Stimulated activated CD4-positive, alpha-beta T cell treated with anti-CD3 and anti-CD28 coated beads, Interleukin-4, amount 100 ng/mL, for 24 hours (primary cell): Measurements from ENCODE around the gene ADAMTSL3.
"Not testable (repeated sequence)": the region's sequence is repeated elsewhere in the genome, so short reads cannot be mapped to it uniquely, and the experiment has no call there.

Source experiments
- DNase-seq: peaks from one replicate; pipeline ENCODE4 v3.0.0-alpha.2; 2020

ADAMTSL3 gene

GRCh38 chr15:83709811-83710210 is 55.9 kb downstream of the ADAMTSL3 start:
- no peak for DNase-seq

DNA sequence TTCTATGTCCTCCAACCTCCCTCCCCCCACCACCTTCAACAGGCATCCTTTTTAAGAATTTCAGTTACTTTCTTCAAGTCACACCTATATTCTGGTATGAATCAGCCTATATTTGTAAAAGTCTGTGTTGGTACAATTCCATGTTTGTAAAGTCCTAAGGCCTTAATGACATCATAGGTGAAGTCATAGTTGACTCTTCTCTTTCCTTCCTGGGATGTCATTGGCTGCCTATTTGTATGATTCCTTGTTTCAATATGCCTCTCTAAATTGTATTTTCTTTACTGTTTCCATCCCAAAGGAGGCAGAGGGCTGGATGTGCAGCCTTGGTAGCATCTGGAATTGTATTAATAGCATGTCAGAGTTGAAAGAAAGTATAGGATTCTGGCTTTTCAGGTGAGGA is 56.5 kb downstream of the ADAMTSL3 start:
- no peak for DNase-seq

- DNase-seq: no peak
These were observed 57.3 kb downstream of the ADAMTSL3 start for GRCh38 chr15:83711236-83711635.

- no peak for DNase-seq
These were observed 59.3 kb downstream of the ADAMTSL3 start for GRCh38 chr15:83713242-83713641.

DNA sequence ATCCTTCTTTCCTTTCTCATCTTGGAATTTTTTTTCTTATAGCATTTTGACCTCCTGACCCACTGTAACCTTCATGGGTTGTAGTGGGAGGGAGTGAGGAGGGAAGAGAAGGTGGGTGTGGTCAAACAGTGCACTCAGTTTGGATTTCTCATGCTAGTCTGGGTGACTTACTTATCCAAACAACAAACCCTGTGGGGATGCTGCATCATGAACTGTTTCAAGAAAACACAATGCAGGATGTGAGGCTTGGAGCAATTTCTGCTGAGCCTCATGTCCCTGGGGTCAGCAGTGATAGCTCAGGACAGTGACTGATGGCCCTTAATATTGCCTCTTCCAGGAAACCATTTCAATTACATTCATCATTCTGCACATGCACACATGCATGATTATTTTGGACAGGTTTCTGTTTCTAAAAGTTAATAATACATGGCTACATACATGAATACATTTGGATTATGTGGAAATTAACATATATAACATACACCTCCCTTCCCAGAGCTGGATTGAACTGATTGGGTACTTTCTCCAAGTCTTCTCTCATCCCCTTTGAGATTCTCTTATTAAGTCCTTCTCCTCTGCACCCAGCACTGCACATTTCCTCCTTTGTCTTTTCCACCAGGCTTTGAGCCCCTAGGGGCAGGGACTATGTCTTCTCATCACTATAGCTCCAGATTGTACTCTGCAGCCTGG is 61.2 kb downstream of the ADAMTSL3 start:
- DNase-seq: no peak

GRCh38 chr15:83716605-83717004 is 62.7 kb downstream of the ADAMTSL3 start:
- DNase-seq: no peak

DNA sequence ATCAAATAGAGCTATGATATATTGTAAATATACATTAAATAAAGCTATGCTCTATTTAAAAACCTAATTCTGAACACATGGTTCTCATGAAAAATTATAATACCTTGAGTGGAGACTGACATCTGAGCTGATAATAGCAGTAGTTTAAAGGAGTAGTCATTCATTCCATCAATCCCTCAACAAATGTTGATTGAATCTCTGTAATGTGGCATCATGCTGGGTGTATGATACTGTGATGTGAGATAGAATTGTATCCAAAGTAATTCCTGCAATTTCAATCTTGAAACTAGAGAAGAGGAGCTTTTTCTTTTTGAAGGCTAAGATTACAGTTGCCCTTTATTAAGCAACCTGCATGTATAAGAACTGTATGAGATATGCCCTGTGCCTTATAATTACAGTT is 63.1 kb downstream of the ADAMTSL3 start:
- no peak for DNase-seq

DNA sequence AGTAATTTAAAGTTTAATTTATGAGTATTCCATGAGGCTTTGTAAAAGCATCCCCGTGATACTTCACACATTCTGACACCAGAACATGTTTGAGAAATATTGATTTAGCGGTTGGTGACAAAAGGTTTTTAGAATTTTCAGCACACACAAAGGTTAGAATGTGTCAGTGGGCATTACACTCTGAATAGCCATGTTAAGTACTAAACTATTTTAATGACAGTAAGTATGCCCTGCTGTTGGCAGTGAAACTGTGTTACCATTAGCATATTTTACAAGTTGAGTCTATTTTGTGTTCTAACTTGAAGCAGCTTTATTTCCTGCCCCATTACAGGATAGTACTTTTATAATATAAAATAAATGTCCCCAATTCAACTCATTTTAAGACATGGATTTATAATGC is 66.5 kb downstream of the ADAMTSL3 start:
- no peak for DNase-seq

GRCh38 chr15:83721031-83721430 is 67.1 kb downstream of the ADAMTSL3 start:
- DNase-seq: no peak

DNA sequence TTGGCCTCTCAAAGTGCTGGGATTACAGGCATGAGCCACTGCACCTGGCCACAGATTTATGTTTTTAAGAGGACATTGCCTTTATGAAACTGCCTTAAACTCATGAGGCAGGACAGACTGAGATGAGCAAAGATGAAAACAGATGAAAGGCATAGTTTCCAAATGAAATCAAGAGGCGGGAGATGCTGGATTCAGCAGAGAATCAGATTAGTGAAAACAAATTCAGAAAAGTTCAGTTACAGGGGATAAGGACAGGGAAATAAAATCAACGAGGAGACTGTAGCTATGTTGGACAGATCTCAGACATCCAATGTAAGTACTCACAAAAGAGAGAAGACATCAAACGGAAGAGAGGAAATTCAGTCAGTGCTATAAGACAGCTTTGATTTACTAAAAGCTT is 68.1 kb downstream of the ADAMTSL3 start:
- no peak for DNase-seq

GRCh38 chr15:83723216-83723615 is 69.3 kb downstream of the ADAMTSL3 start:
- DNase-seq: no peak

GRCh38 chr15:83732196-83732595 is 78.3 kb downstream of the ADAMTSL3 start:
- DNase-seq: no peak

DNA sequence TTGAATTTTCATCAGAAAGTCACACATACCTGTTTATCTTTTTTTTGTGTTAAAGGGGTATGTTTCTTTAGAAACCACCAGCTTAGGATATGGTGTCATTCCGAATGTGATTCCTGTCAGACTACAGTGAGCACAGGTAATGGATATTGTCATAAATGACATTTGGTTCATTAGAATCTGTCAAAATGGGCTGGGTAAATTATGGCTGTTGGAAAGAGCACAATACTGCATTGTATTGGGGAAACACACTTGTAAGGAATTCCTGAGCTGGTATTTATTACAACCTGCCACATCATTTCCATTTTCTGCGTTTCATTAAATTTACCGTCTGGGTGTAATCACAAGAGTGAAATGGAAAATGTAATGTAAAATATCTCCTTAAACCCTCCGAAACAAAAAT is 78.8 kb downstream of the ADAMTSL3 start:
- DNase-seq: no peak

- no peak for DNase-seq
These were observed 79.3 kb downstream of the ADAMTSL3 start for GRCh38 chr15:83733206-83733605.

DNA sequence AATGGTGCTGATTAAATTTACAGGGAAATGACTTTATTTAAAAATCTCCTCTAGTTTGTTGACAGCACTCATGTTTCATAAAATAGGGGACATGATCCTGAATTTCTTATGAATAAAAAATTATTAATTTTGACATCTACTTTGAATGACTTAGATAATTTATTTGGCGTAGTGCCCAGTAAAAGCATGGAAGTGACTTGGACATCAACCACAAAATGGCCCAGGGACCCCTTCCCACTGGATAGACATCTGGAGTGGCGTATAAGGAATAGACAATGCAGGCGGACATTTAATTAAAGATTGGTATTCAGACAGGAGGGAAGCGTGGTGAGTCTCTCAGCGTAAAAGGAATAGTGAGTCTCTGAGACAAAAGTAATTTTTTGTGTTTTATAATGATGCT is 79.8 kb downstream of the ADAMTSL3 start:
- no peak for DNase-seq

GRCh38 chr15:83734487-83734886 is 80.6 kb downstream of the ADAMTSL3 start:
- DNase-seq: no peak

GRCh38 chr15:83739629-83740028 is 85.7 kb downstream of the ADAMTSL3 start:
- no peak for DNase-seq

- DNase-seq: no peak
These were observed 91.8 kb downstream of the ADAMTSL3 start for GRCh38 chr15:83745771-83746170.

DNA sequence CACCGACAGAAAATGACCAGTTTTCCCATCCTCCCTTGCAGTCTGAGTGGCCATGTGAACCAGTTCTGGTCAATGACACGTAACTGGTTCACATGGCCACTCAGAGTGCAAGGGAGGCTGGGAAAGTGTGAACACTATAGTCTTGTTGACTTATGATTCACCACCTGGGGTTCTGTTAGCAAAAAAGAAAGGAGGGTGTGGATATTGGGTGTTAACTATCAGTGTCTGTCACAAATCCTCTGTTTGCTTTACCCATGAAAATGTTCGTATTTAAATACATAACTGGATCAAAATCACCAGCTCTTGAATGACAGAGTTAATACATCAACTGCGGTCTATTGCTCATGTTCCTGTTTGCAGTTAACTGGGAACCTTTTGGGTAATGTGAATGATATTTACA is 92.3 kb downstream of the ADAMTSL3 start:
- DNase-seq: no peak

DNA sequence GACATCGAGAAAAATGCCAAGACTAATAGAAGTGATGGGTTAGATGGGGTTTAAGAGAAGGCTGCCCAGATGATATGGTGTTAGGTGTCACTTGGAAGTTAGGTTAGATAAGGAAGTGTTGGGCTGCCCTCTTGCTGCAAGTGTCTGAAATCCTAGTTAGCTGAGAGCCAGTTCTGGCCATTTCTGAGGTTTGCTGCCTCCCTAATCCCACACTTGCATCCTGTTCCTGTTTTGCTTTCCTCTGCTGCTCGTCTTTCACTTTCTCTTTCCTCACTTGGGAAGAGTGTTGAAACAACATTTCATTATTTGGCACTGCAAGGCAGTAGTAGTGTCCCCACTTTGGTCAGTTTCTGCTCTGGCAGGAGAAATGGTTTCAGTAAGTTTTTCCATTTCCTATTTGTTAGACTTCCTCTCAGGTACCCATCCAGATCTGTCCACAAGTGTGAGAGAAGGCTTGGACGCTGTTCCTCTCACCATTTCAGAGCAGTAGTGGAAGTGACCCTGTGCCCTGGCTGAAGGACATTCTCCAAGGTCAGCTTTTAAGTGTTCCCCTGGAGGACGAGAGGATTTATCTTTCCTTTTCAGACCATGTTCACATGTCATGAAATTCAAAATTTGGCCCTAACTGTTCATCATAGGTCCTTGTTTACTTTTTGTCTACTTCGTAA is 93.3 kb downstream of the ADAMTSL3 start:
- DNase-seq: no peak

- no peak for DNase-seq
These were observed 93.8 kb downstream of the ADAMTSL3 start for GRCh38 chr15:83747718-83748110.

DNA sequence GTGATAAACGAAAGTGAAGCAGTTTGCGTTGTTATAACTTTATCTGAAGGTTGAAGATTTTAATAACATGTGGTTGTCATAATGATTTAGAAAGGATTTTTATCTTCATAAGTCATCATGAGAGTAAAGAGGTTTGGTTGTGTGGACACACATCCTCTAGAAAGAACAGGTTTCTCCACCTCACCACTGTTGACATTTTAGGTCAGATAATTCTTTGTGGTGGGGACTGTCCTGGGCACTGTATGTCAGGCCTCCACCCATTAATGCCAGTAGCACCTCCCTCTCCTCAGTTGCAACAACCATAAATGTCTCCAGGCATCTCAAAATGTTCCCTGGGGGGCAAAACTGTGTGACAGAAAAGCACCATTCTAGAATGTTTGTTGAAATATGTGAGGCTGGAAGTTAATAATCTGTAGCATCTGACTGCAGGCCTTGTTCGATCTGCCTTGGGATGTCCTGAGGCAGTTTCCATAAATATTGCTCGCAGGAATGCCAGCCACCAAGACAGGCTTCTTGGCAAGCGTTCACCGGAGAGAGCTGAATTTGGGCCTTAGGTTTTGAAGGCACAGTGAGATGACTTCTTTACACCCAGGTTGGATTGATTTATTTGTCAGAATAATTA is 100.1 kb downstream of the ADAMTSL3 start:
- no peak for DNase-seq

DNA sequence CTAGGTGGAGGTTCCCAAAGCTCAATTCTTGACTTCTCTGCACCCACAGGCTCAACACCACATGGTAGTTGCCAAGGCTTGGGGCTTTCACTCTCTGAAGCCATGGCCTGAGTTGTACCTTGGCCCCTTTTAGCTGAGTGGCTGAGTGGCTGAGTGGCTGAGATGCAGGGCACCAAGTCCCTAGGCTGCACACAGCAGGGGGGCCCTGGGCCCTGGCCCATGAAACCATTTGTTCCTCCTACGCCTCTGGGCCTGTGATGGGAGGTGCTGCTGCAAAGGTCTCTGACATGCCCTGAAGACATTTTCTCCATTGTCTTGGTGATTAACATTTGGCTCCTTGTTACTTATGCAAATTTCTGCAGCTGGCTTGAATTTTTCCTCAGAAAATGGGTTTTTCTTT is 103.4 kb downstream of the ADAMTSL3 start:
- not testable (repeated sequence) for DNase-seq

DNA sequence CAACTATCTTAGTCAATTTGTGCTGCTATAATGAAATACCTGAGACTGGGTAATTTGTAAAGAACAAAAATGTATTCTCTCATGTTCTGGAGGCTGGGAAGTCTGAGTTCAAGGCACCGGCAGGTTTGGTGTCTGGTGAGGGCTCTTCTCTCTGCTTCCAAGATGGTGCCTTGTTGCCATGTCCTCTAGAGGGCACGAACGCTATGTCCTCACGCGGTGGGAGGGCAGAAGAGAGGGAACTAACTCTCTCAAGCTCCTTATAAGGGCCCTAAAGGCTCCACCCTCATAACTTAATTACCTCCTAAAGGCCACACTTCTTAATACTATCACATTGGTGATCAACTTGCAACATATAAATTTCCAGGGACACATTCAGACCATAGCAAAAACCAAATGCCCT is 108.4 kb downstream of the ADAMTSL3 start:
- DNase-seq: no peak
